GM20000 (cell line): Measurements from ENCODE around the gene LRRC15.

Experiments
- DNase-seq: peaks from one replicate; pipeline ENCODE4 v3.0.0; 2012; ENCODE audit warnings: low spot score
- TF ChIP-seq, protein P1 (sequence below): IDR thresholded peaks from 2 replicates; pipeline ENCODE4 v1.5.1; 2012; ENCODE audit warnings: mild to moderate bottlenecking, control low read depth; ENCODE audit errors: extremely low read depth, missing control alignments

Gene LRRC15

DNA sequence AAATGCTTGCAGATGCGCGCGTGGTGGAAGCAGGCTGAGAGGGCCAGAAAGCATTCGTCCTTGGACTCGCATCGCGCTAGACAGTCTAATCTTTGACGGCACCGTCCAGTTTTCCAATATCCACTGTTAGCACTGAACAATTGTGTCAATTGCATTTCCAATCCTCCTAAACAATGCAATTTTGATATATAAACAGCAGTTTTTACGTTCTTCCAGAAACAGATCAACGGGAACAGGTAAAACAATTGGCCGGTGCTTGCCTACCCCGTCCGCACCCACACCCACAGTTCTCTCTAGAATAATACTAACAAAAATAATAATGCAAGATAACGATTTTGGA lies 35.6 kb downstream of the LRRC15 start:
- TF ChIP-seq, protein P1, sequence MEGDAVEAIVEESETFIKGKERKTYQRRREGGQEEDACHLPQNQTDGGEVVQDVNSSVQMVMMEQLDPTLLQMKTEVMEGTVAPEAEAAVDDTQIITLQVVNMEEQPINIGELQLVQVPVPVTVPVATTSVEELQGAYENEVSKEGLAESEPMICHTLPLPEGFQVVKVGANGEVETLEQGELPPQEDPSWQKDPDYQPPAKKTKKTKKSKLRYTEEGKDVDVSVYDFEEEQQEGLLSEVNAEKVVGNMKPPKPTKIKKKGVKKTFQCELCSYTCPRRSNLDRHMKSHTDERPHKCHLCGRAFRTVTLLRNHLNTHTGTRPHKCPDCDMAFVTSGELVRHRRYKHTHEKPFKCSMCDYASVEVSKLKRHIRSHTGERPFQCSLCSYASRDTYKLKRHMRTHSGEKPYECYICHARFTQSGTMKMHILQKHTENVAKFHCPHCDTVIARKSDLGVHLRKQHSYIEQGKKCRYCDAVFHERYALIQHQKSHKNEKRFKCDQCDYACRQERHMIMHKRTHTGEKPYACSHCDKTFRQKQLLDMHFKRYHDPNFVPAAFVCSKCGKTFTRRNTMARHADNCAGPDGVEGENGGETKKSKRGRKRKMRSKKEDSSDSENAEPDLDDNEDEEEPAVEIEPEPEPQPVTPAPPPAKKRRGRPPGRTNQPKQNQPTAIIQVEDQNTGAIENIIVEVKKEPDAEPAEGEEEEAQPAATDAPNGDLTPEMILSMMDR, result no peak
- no peak for DNase-seq

DNA sequence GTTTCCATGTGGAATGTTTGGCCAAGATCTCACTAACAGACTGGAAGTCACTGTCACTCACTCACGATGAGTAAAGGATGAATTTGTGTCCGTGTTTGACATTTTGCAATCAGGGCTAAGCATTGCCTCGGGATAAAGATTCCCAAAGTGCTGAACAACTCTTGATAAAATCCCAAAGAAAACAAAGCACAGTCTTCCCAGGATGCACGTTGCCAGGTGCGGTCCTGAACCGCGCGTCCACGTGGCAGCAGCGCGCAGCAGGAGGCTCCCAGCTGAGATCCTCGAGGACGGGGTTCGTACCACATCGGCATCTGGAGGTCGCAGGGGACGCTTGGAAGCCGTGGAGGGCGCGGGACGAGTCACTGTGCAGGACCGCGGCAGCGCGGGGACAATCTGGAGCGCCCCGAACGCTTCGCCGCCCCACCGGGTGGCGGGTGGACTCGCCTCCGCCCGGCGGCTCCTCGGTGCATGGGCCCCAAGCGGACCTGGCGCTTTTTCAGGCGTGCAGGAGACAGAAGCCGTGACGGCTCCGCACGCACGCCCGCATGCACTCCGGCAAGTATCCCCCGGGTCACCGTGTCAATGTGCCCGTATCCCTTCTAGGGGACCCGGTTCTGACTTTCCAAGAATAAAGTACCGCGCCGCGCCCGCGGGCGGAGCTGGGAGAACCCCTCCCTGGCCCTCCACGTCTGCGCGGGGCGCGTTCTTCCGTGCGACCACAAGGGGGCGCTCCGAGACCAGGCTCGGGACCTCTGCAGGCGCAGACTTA lies 36.1 kb downstream of the LRRC15 start:
- TF ChIP-seq, protein P1, result peak; percentile 98
- peak; percentile 88 for DNase-seq

DNA sequence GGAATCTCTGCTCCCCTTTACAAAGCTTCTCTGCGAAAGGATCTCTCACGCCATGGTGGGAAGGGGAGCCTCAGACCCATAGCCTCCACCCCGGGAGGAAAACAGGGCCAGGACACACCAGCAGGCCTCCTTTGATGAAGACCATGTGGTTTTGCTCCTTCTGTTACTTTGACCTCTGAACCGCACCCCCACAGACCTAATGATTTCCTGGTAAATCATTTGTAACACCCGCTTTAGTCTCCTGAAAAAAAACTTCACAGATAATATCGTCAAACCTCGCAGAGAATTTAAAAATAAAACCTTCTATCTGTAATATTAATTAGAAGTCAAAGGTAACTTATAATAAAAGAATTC lies 36.7 kb downstream of the LRRC15 start:
- TF ChIP-seq, protein P1, result no peak
- no peak for DNase-seq

DNA sequence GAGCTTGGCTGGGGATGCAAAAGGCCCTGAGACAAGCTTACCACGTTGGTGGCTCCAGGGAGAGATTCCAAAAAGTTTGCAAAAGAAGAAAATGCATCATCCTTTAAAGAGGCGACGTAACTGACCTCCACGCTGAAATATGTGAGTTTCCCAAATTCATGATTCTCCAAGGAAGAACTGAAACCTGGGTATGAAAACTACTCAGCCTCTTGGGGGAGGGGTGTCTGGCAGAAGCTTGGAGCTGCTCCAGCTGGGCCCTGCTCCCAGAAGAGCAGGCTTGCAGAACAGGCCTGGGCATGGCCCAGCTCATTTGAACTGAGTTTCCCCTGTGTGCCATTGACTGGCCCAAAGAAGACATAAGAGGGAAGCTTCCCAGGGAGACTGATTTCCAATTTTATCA lies 39.0 kb downstream of the LRRC15 start:
- DNase-seq, result no peak
- TF ChIP-seq, protein P1, result no peak

DNA sequence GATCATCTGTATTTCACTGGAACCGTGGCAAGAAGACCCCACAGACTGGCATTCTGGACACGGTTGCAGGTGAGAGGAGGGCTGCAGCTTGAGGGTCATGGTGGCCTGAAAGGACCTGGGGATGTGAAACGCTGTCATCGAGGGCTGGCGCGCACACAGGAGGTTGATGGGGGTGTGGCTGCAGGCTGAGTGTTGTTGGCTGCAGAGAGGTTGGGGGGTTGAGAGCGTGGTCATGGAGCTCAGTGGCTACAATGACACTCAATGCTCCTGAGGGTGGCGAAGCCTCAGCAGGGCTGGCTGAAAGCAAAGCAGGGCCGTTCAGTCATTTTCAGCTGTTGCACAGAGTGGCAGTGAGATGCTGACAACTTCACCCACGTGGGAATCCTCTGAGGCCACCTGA lies 39.4 kb downstream of the LRRC15 start:
- TF ChIP-seq, protein P1, result no peak
- no peak for DNase-seq

DNA sequence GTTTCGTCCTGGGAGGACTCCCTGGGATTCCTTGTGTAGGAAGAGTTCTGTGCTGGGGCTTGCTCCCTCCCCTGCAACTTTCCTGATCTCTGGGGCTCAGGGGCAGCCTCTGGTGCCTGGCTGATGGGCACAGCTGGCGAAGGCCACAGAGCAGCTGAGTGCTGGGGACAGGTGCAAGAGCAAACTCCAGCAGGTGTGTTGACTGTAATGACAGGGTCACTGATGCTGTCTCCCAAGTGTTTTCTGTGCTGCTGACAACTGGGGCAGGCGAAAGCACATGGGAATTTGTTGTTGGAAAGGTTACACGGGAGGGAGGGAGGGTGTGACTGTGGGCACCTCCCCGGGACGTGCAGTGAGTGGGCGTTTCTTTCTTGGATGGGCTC lies 40.0 kb downstream of the LRRC15 start:
- no peak for DNase-seq
- TF ChIP-seq, protein P1, result no peak

DNA sequence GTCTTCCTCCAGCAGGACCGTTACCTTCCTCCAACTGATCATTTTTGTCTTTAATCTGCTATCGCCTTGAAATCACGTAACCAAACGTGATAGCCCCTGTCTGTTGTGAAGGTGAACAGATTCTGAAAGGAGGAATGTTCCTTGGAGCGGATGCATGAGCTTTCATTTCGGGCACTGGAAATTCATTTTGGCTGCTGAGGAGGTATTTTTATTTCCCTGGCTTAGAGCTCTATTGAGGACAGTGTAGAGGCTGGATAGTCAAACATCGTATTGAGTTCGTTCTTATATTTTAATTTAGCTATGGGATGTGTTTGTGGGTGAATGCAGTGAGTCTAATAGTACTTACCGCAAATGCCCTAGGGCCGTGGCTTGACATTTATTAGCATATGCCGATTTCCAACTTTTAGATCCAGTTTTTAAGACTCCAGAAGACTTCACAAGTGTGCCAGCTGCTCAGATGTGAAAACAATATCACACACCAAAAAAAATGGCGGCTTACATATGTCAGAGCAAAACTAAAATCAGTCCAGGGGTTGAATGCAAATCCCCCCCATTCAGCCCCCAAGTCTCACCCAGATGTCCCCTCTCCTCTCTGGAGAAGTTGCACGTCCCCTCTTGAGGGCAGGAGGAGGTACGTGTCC lies 40.5 kb downstream of the LRRC15 start:
- DNase-seq, result no peak
- TF ChIP-seq, protein P1, result no peak
